IMR-90 (cell line): ENCODE data around the gene AP3D1.

Source experiments
- CEBPB ChIP-seq: IDR thresholded peaks from 2 replicates; pipeline ENCODE4 v1.6.1; 2012; ENCODE audit warnings: low read depth, low read length, improper control_type of control experiment
- POLR2A ChIP-seq: IDR thresholded peaks from 2 replicates; pipeline ENCODE4 v1.6.1; 2012; ENCODE audit warnings: mild to moderate bottlenecking, low read depth, low read length

DNA sequence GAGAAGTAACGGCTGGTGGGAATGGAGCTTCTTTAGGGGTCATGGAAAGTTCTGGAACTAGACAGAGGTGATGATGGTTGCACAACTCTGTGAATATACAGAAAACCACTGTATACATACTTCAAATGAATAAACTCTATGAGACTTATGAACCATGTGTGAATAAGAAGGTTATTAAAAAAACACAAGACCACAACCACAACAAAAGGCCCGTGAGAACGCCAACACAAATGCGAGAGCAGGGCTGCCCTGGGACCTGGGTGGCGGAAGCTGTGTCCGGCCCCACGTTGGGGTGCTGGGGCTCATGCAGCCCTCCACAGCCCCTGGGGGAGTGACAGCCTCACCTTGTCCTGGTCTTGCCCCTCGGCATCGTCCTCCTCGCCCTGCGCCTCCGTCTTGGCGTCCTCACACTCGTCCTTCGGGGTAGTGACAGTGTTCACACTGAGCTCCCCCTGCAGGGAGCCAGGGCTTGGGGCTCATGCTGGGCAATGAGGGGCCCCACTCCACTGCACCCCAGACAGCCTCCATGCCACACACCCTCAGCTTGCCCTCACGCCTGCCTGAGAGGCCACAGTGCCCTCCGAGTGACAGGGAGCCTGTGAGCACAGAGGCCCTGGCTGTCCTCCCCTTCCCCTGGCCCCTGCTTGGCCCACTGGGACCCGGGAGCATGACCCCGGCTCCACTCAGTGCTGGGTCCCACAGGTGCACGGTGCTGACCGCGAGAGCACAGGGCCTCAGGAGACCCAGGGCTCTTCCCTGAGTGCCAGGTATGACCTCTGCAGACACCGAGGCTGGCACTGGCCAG lies 38.6 kb downstream of the AP3D1 start:
- TF ChIP-seq CEBPB = no peak
- TF ChIP-seq POLR2A = no peak
